HepG2 (cell line): Measurements from ENCODE around the gene ZBED6. TPM values are rescaled to one million over a fixed set of nuclear protein-coding genes. Genes with fewer than 3 reads are reported as not detected.

Experiments used
- ARID2 ChIP-seq: sonication (generic); formaldehyde crosslinking; IDR thresholded peaks from 2 replicates; pipeline ENCODE4 v1.8.1; 2022; ENCODE audit warnings: mild to moderate bottlenecking, missing genetic modification reagents, borderline replicate concordance
- FOXP4 ChIP-seq: sonication (generic); formaldehyde crosslinking; IDR thresholded peaks from 2 replicates; pipeline ENCODE4 v1.4.0; 2020; ENCODE audit warnings: missing genetic modification reagents
- HNRNPK ChIP-seq: fragments of 200-400 bp; formaldehyde crosslinking; IDR thresholded peaks from 2 replicates; pipeline ENCODE4 v1.6.1; 2018; ENCODE audit warnings: low read length, low read depth, moderate library complexity, mild to moderate bottlenecking; ENCODE audit not compliant: poor library complexity, severe bottlenecking
- KLF9 ChIP-seq: IDR thresholded peaks from 2 replicates; pipeline ENCODE4 v1.6.1; 2016; ENCODE audit warnings: low read depth
- PHF20 ChIP-seq: sonication (generic); formaldehyde crosslinking; IDR thresholded peaks from 2 replicates; pipeline ENCODE4 v1.5.0; 2020; ENCODE audit warnings: mild to moderate bottlenecking, missing genetic modification reagents
- PRDM4 ChIP-seq: sonication (generic); formaldehyde crosslinking; IDR thresholded peaks from 2 replicates; pipeline ENCODE4 v1.9.0; 2021; ENCODE audit warnings: missing genetic modification reagents, borderline replicate concordance
- SIX4 ChIP-seq: sonication (generic); formaldehyde crosslinking; IDR thresholded peaks from 2 replicates; pipeline ENCODE4 v1.4.0; 2020; ENCODE audit warnings: missing genetic modification reagents
- SMARCE1 ChIP-seq: fragments of 450-650 bp; IDR thresholded peaks from 2 replicates; pipeline ENCODE4 v1.6.1; 2017; ENCODE audit warnings: borderline replicate concordance
- SP5 ChIP-seq: IDR thresholded peaks from 2 replicates; pipeline ENCODE4 v1.6.1; 2016; ENCODE audit warnings: low read depth, borderline replicate concordance
- TGIF2 ChIP-seq: IDR thresholded peaks from 2 replicates; pipeline ENCODE4 v1.6.1; 2016; ENCODE audit warnings: control low read depth, missing compliant biosample characterization
- ZBTB49 ChIP-seq: sonication (generic); formaldehyde crosslinking; IDR thresholded peaks from 2 replicates; pipeline ENCODE4 v1.4.0; 2020; ENCODE audit warnings: missing genetic modification reagents, borderline replicate concordance
- ZNF12 ChIP-seq: sonication (generic); formaldehyde crosslinking; IDR thresholded peaks from 2 replicates; pipeline ENCODE4 v1.5.0; 2020; ENCODE audit warnings: missing genetic modification reagents
- ZNF24 ChIP-seq: fragments of 450-650 bp; IDR thresholded peaks from 2 replicates; pipeline ENCODE4 v1.6.1; 2017; ENCODE audit warnings: antibody characterized with exemption, mild to moderate bottlenecking
- ZNF343 ChIP-seq: sonication (generic); formaldehyde crosslinking; IDR thresholded peaks from 2 replicates; pipeline ENCODE4 v1.4.0; 2020; ENCODE audit warnings: mild to moderate bottlenecking, missing genetic modification reagents
- ZNF609 ChIP-seq: sonication (generic); formaldehyde crosslinking; IDR thresholded peaks from 2 replicates; pipeline ENCODE4 v1.4.0; 2020; ENCODE audit warnings: mild to moderate bottlenecking, missing genetic modification reagents, borderline replicate concordance
- ZNF672 ChIP-seq: sonication (generic); formaldehyde crosslinking; IDR thresholded peaks from 2 replicates; pipeline ENCODE4 v1.8.1; 2022; ENCODE audit warnings: missing genetic modification reagents
- ZNF746 ChIP-seq: sonication (generic); formaldehyde crosslinking; IDR thresholded peaks from 2 replicates; pipeline ENCODE4 v1.8.0; 2022; ENCODE audit warnings: mild to moderate bottlenecking, missing genetic modification reagents
- ZSCAN31 ChIP-seq: sonication (generic); formaldehyde crosslinking; IDR thresholded peaks from 2 replicates; pipeline ENCODE4 v1.5.0; 2020; ENCODE audit warnings: low read depth, mild to moderate bottlenecking, missing genetic modification reagents
- polyA plus RNA-seq, 8 experiments: library from polyadenylated mRNA; depleted of rRNA in 3 of 8; stranded (reverse) in 7 of 8; unstranded in 1 of 8; fragments of >200 nt; fragmentation: Illumina TruSeq in 4 of 8; extraction: Trizol in 4 of 8; gene quantifications; 2 replicates each; pipeline versions ENCODE4 v1.2.1 to v1.2.3, GENCODE V29; 2011 to 2016; ENCODE audit warnings: low read depth in 4 of 8, missing spikeins in 1 of 8, mixed read lengths in 1 of 8; ENCODE audit not compliant: insufficient read depth in 1 of 8
- total RNA-seq, 5 experiments: library from RNA; depleted of rRNA; stranded (reverse); fragments of >200 nt; fragmentation: Illumina TruSeq; extraction: Trizol; gene quantifications; 2 replicates each; pipeline ENCODE4 v1.2.3, GENCODE V29; 2016; ENCODE audit warnings: low read depth in 1 of 5

ZBED6 gene
- total and polyA plus RNA-seq, 2 of the 13 experiments (the other 11 are each of a cell fraction or from before 2014, with no cell fraction given) = 9.3 to 12.5 TPM

GRCh38 chr1:203795441-203796235 lies at the start of gene ZBED6, which contains the start of gene ZC3H11A (continued):
- TF ChIP-seq TGIF2 (CRISPR knock-in tag) (0 out of 2 replicates have a peak, but pooled peaks have one; percentile 43), KLF9 (CRISPR knock-in tag) (0 out of 2 replicates have a peak, but pooled peaks have one; percentile 53), SP5 (CRISPR knock-in tag) (no peak; the same call in 1 of the 2 replicates), SIX4 (no peak), ZNF746 (CRISPR knock-in tag) (no peak), ZNF24 (no peak), PRDM4 (CRISPR knock-in tag) (no peak), HNRNPK (peak; percentile 98), ZNF609 (no peak), ZBTB49 (no peak), ZNF343 (CRISPR knock-in tag) (no peak), ARID2 (CRISPR knock-in tag) (no peak), ZSCAN31 (no peak; the same call in 1 of the 2 replicates), SMARCE1 (no peak), FOXP4 (CRISPR knock-in tag) (peak; percentile 56), PHF20 (CRISPR knock-in tag) (peak; percentile 65), ZNF12 (CRISPR knock-in tag) (no peak), ZNF672 (CRISPR knock-in tag) (no peak)
